HEK293T (cell line): ENCODE results near the gene FRMPD2.

Experiments
- CTCF ChIA-PET: fragments of 350-600 bp; formaldehyde crosslinking; extraction: SDS; loops from one replicate; lab custom pipeline; 2021; ENCODE audit warnings: antibody characterized with exemption, inconsistent platforms; lab: Yijun Ruan, JAX
- POLR2A ChIA-PET: fragments of 350-600 bp; formaldehyde crosslinking; extraction: SDS; loops from one replicate; lab custom pipeline; 2020; ENCODE audit warnings: antibody characterized with exemption, inconsistent platforms; lab: Yijun Ruan, JAX
- DNase-seq: peaks from one replicate; pipeline ENCODE4 v3.0.0; 2012; ENCODE audit warnings: mixed read lengths; ENCODE audit errors: extremely low spot score
- ARNT ChIP-seq: fragments of 450-650 bp; IDR thresholded peaks from 2 replicates; pipeline ENCODE4 v1.6.1; 2017; ENCODE audit warnings: mild to moderate bottlenecking
- BHLHE40 ChIP-seq: fragments of 450-650 bp; IDR thresholded peaks from 2 replicates; pipeline ENCODE4 v1.6.1; 2016; ENCODE audit warnings: mild to moderate bottlenecking, moderate library complexity, borderline replicate concordance
- CTBP1 ChIP-seq: fragments of 450-650 bp; IDR thresholded peaks from 2 replicates; pipeline ENCODE4 v1.6.1; 2016; ENCODE audit warnings: borderline replicate concordance
- ELF4 ChIP-seq: fragments of 450-650 bp; IDR thresholded peaks from 2 replicates; pipeline ENCODE4 v1.6.1; 2017; ENCODE audit warnings: antibody characterized with exemption
- FOXA1 ChIP-seq: fragments of 450-650 bp; IDR thresholded peaks from 2 replicates; pipeline ENCODE4 v1.6.1; 2016; ENCODE audit warnings: mild to moderate bottlenecking
- FOXK2 ChIP-seq: fragments of 450-650 bp; IDR thresholded peaks from 2 replicates; pipeline ENCODE4 v1.6.1; 2016; ENCODE audit warnings: mild to moderate bottlenecking
- FOXM1 ChIP-seq: fragments of 450-650 bp; IDR thresholded peaks from 2 replicates; pipeline ENCODE4 v1.6.1; 2017; ENCODE audit warnings: mild to moderate bottlenecking, borderline replicate concordance
- HDGF ChIP-seq: fragments of 450-650 bp; IDR thresholded peaks from 2 replicates; pipeline ENCODE4 v1.6.1; 2017; ENCODE audit warnings: antibody characterized with exemption, borderline replicate concordance
- L3MBTL2 ChIP-seq: fragments of 450-650 bp; conservative IDR thresholded peaks from 2 replicates; pipeline ENCODE4 v1.6.1; 2016; ENCODE audit warnings: mild to moderate bottlenecking
- LEF1 ChIP-seq: fragments of 450-650 bp; IDR thresholded peaks from 2 replicates; pipeline ENCODE4 v1.6.1; 2017; ENCODE audit warnings: mild to moderate bottlenecking, borderline replicate concordance
- NFRKB ChIP-seq: fragments of 450-650 bp; IDR thresholded peaks from 2 replicates; pipeline ENCODE4 v1.6.1; 2016; ENCODE audit warnings: mild to moderate bottlenecking, moderate library complexity
- SP1 ChIP-seq: fragments of 450-650 bp; IDR thresholded peaks from 2 replicates; pipeline ENCODE4 v1.6.1; 2017
- SUZ12 ChIP-seq: fragments of 450-650 bp; IDR thresholded peaks from 2 replicates; pipeline ENCODE4 v1.6.1; 2016; ENCODE audit warnings: mild to moderate bottlenecking
- TARDBP ChIP-seq: fragments of 450-650 bp; IDR thresholded peaks from 2 replicates; pipeline ENCODE4 v1.6.1; 2016
- ZNF384 ChIP-seq: fragments of 450-650 bp; IDR thresholded peaks from 2 replicates; pipeline ENCODE4 v1.6.1; 2016
- TF ChIP-seq, protein P1 (sequence below): fragments of 450-650 bp; IDR thresholded peaks from 2 replicates; pipeline ENCODE4 v1.6.1; 2016

Gene FRMPD2

DNA sequence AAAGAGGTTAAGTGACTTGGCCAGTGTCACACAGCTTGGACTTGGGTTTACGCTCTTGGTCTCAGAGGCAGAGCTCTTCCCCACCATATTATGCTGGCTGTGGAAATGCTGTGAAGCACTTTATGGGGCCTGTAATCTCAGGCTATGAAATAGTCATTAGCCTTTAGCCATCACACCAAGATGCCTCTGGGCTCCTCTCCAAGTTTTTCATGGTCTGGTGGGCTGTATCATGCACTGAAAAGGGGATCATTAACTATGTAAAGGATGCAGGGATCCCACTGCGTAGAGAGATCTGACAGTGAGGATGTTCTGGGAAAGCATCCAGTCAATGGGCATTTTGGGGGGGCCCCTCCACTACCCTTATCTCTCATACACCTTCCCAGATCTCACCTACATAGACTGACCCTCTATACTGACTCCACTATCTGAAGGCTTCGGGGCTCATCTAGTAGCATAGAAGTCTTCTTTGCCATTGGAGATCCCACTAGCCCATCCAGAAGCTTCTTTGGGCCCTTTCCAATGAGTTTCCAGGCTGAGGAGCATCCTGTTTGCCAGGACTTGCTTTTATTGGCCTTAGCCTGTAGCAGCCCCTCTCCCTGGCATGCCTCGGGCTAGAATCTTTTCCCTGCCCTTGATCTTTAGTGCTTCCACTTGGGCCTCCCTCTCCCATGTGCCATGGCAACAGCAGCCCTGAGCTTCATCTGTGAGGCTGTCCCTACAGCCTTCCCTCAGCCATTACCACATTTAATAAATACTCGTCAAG, 19.6 kb downstream of the FRMPD2 start:
- no peak for DNase-seq
- POLR2A ChIA-PET: no interaction called here
- TF ChIP-seq HDGF (no peak), SP1 (no peak), SUZ12 (no peak), LEF1 (no peak), ARNT (no peak), FOXA1 (no peak)
- TF ChIP-seq, protein P1, sequence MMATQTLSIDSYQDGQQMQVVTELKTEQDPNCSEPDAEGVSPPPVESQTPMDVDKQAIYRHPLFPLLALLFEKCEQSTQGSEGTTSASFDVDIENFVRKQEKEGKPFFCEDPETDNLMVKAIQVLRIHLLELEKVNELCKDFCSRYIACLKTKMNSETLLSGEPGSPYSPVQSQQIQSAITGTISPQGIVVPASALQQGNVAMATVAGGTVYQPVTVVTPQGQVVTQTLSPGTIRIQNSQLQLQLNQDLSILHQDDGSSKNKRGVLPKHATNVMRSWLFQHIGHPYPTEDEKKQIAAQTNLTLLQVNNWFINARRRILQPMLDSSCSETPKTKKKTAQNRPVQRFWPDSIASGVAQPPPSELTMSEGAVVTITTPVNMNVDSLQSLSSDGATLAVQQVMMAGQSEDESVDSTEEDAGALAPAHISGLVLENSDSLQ: no peak
- CTCF ChIA-PET: no interaction called here

DNA sequence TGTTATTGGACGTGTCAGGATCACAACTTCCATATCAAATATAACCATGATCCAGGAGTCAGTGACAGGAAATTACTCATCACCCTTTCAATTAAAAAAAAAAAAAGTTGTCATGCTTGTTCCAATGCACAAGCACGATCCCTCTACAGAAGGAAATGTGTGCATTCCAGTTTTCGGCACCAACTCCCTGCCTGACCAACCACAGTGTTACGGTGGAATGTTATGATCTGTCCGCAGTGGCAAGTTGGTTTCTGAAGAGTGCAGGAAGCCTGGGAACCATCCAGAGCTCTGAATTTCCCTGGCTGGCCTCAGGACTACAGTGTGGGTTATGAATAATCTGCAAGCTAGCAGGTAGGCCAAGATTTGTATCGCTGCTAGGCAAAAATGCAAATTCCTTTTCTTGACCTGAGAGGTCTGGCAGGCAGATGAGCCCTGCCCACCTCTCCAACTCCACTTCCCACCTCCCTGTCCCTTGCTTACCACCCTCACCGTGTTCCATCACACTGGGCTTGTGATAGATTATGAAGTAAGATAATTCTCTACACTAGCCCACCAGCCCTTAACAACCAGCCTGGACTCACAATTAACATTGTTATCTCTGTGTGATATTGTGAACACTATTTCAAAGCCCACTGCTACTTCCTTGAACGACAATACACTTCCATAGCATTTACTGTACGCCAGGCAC, 20.4 kb downstream of the FRMPD2 start:
- no peak for DNase-seq
- POLR2A ChIA-PET: no interaction called here
- CTCF ChIA-PET: no interaction called here
- TF ChIP-seq NFRKB: no peak
- TF ChIP-seq SUZ12: no peak
- no peak for TF ChIP-seq FOXA1
- TF ChIP-seq, protein P1: no peak
- TF ChIP-seq ARNT: no peak
- TF ChIP-seq BHLHE40: no peak
- TF ChIP-seq HDGF: no peak
- TF ChIP-seq FOXK2: no peak
- no peak for TF ChIP-seq ELF4
- TF ChIP-seq TARDBP: no peak
- TF ChIP-seq CTBP1: no peak
- TF ChIP-seq ZNF384: no peak
- no peak for TF ChIP-seq L3MBTL2
- TF ChIP-seq LEF1: no peak
- TF ChIP-seq SP1: no peak
- TF ChIP-seq FOXM1: no peak

DNA sequence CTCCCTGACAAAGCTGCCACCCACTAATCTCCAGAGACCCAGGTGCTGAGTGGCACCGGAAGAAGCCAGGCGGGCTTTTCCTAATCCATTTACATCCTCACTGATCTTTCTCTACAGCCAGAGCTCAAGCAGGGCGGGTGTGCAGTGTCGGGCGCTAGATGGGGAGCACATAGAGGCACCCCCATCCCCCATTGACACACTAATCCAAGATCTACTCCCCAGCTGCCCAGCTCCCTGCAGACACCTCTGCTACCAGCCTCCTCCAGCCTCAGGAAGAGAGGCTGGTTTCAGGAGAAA, 22.2 kb downstream of the FRMPD2 start:
- TF ChIP-seq ZNF384: no peak
- TF ChIP-seq SUZ12: no peak
- TF ChIP-seq, protein P1: no peak
- no peak for TF ChIP-seq LEF1
- no peak for TF ChIP-seq ARNT
- TF ChIP-seq ELF4: no peak
- TF ChIP-seq L3MBTL2: no peak
- TF ChIP-seq SP1: no peak
- CTCF ChIA-PET: no interaction called here
- no peak for DNase-seq
- POLR2A ChIA-PET: no interaction called here

DNA sequence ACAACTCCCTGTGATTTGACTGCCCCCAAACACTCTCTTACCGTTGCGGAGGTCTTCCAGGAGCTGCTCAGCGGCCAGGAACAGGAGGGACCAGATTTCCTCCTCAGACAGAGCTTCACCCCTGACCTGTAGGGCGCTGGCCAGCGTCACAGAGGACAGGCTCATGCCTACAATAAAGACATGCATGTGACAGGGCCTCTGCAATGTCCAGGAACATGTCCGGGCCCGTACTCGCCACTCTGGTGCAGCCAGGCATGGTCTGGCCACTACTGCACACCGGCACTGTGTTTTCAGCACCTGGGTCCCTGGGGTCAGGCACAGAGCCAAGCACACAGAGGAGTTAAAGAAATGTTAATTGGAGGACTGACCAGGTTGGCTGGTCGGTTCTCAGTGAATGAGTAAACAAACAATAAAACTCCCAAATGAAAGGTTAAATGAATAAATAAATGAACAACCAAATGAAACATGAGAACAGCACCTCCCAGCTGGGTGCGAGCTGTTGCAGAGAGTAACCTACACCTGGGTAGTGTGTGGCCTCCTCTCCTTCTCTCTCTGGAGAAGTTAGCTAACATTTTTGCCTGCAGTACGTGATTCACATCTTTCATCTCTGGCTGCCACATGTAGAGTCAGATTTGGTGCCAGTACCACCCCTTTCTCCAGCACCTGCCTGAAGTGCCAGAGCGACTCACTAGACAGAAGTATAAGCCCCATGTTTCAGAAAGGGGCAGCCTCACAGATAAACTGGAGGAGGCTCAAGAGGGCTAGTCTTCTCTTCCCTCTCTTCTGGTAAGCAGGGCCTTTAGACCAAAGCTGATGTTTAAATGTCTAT, 22.8 kb downstream of the FRMPD2 start:
- CTCF ChIA-PET: no interaction called here
- DNase-seq: no peak
- POLR2A ChIA-PET: no interaction called here
- TF ChIP-seq FOXM1 (no peak), FOXA1 (no peak), L3MBTL2 (no peak), ELF4 (no peak), BHLHE40 (no peak)

DNA sequence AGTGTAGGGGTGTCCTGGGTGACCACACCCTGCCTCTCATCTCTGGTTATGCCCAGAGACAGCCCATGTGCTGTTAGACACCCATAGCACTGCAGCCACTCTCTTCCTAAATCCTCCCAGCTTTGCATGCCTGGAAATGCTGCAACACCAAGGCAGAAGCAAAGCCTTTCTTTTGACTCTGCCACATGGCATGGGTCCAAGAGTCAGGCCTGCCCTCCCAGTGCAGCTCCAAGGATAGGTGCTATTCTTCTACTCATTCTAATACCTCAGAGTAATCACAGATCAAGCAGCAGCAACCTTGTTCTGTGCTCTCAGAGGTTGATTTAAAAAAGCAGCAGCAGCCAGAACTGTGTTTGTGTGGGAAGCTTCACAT, 23.4 kb downstream of the FRMPD2 start:
- CTCF ChIA-PET: interaction anchor here (0.6 kb wide), 1 partner anchor 529 kb away, joined by 3 read pairs; no protein-coding TSS in a partner anchor

More for the DNA sequence above, 23.4 kb downstream of the FRMPD2 start:
- DNase-seq: no peak
- POLR2A ChIA-PET: no interaction called here
- TF ChIP-seq SUZ12 (no peak), HDGF (no peak), NFRKB (no peak), SP1 (no peak), LEF1 (no peak), TARDBP (no peak), BHLHE40 (no peak), ARNT (no peak), FOXM1 (no peak), L3MBTL2 (no peak), CTBP1 (no peak), FOXK2 (no peak), ELF4 (no peak), ZNF384 (no peak), FOXA1 (no peak)
- TF ChIP-seq, protein P1: no peak
